ENCODE data around the gene ARHGAP28.
A peak's percentile ranks its signal among the peaks of the same experiment; 100 is the strongest.

Gene ARHGAP28

GRCh38 chr18:6755107-6755506 is 25.6 kb downstream of the ARHGAP28 start:
- POLR2A ChIA-PET, result no interaction called here

GRCh38 chr18:6757931-6758330 is 28.4 kb downstream of the ARHGAP28 start:
- no peak overlapping the region for H3K4me3 ChIP-seq (ENCODE audit: low read depth, low read length)
- POLR2A ChIA-PET, result no interaction called here
- peak; percentile 59 for DNase-seq (ENCODE audit: low read depth, low spot score)
- TF ChIP-seq CTCF (IDR thresholded peaks at IDR 0.05; ENCODE audit: insufficient read depth, low read length, missing control alignments), result no peak
- CTCF ChIA-PET, result interaction anchor here (2.1 kb wide), 1 partner anchor 9 kb away, joined by 5 read pairs; no protein-coding TSS in a partner anchor

More at GRCh38 chr18:6755107-6755506, 25.6 kb downstream of the ARHGAP28 start:
- no peak overlapping the region for H3K4me3 ChIP-seq (ENCODE audit: low read depth, low read length)
- CTCF ChIA-PET, result no interaction called here
- TF ChIP-seq CTCF (IDR thresholded peaks at IDR 0.05; ENCODE audit: insufficient read depth, low read length, missing control alignments), result no peak
- DNase-seq (ENCODE audit: low read depth, low spot score), result no peak

GRCh38 chr18:6759579-6759978 is 30.1 kb downstream of the ARHGAP28 start:
- ChIA-PET POLR2A (no interaction called here), CTCF (no interaction called here)
- no peak for DNase-seq (ENCODE audit: low read depth, low spot score)
- H3K4me3 ChIP-seq (ENCODE audit: low read depth, low read length), result no peak overlapping the region
- TF ChIP-seq CTCF (IDR thresholded peaks at IDR 0.05; ENCODE audit: insufficient read depth, low read length, missing control alignments), result no peak

GRCh38 chr18:6763524-6763923 is 34.0 kb downstream of the ARHGAP28 start:
- DNase-seq (ENCODE audit: low read depth, low spot score), result no peak
- ChIA-PET POLR2A (no interaction called here), CTCF (no interaction called here)
- no peak for TF ChIP-seq CTCF (IDR thresholded peaks at IDR 0.05; ENCODE audit: insufficient read depth, low read length, missing control alignments)
- no peak overlapping the region for H3K4me3 ChIP-seq (ENCODE audit: low read depth, low read length)

GRCh38 chr18:6764382-6764781 is 34.9 kb downstream of the ARHGAP28 start:
- ChIA-PET POLR2A (no interaction called here), CTCF (no interaction called here)
- no peak overlapping the region for H3K4me3 ChIP-seq (ENCODE audit: low read depth, low read length)
- no peak for DNase-seq (ENCODE audit: low read depth, low spot score)
- no peak for TF ChIP-seq CTCF (IDR thresholded peaks at IDR 0.05; ENCODE audit: insufficient read depth, low read length, missing control alignments)

- no peak for DNase-seq (ENCODE audit: low read depth, low spot score)
- H3K4me3 ChIP-seq (ENCODE audit: low read depth, low read length), result no peak overlapping the region
- TF ChIP-seq CTCF (IDR thresholded peaks at IDR 0.05; ENCODE audit: insufficient read depth, low read length, missing control alignments), result no peak
- ChIA-PET CTCF (no interaction called here), POLR2A (no interaction called here)
Observed at GRCh38 chr18:6773777-6774176, 44.3 kb downstream of the ARHGAP28 start.
